Panc1 (cell line): ENCODE results near the gene PHLDB2. TPM values are rescaled to one million over a fixed set of nuclear protein-coding genes. Genes with fewer than 3 reads are reported as not detected.
A peak's percentile ranks its signal among the peaks of the same experiment; 100 is the strongest.

Experiments used
- ATAC-seq: fragments of 200-7000 bp; cut with Tn5 transposase; 2 replicates; pipeline ENCODE4 v1.9.1; 2020; ENCODE audit warnings: mild to moderate bottlenecking, moderate library complexity
- BruUV-seq: library from RNA; stranded (reverse); fragments of 400-500 nt; replicated peaks from 2 replicates; lab custom pipeline; 2021; lab: Mats Ljungman, UMichigan
- CTCF ChIA-PET: fragments of 300-600 bp; sonication (Branson Sonifier 250); formaldehyde crosslinking; loops from one replicate; lab custom pipeline; 2022; ENCODE audit warnings: antibody characterized with exemption; lab: Charles Lee
- POLR2A ChIA-PET: fragments of 300-600 bp; sonication (Branson Sonifier 250); formaldehyde crosslinking; loops from one replicate; lab custom pipeline; 2022; ENCODE audit warnings: antibody characterized with exemption; lab: Charles Lee
- DNase-seq: peaks from one replicate; pipeline ENCODE4 v3.0.0-alpha.2; 2010; ENCODE audit warnings: low read depth, low spot score
- H3K27ac ChIP-seq: 2 replicates; pipeline ENCODE4 v1.5.1; 2011; ENCODE audit warnings: mild to moderate bottlenecking, low read length, inconsistent platforms
- H3K27me3 ChIP-seq: fragments of 200-500 bp; sonication (Bioruptor generic); 2 replicates; pipeline ENCODE4 v1.6.0; 2014; ENCODE audit warnings: low read length, inconsistent platforms; ENCODE audit not compliant: control insufficient read depth, insufficient read depth
- H3K36me3 ChIP-seq: fragments of 200-500 bp; sonication (Bioruptor generic); 2 replicates; pipeline ENCODE4 v1.5.1; 2014; ENCODE audit warnings: inconsistent platforms, mild to moderate bottlenecking, low read length, moderate library complexity; ENCODE audit not compliant: control insufficient read depth, insufficient read depth
- H3K4me1 ChIP-seq: 2 replicates; pipeline ENCODE4 v1.5.1; 2011; ENCODE audit warnings: inconsistent platforms, mild to moderate bottlenecking, low read length, moderate library complexity; ENCODE audit not compliant: control insufficient read depth, insufficient read depth
- H3K4me3 ChIP-seq, 2 experiments: 2 replicates each; pipeline ENCODE4 v1.5.1; 2011 to 2012; ENCODE audit warnings: low read depth in 2 of 2, low read length in 2 of 2, mild to moderate bottlenecking in 2 of 2, inconsistent platforms in 1 of 2, moderate library complexity in 1 of 2
- H3K9me3 ChIP-seq: fragments of 200-500 bp; sonication (Bioruptor generic); 2 replicates; pipeline ENCODE4 v1.5.1; 2014; ENCODE audit warnings: low read depth, mild to moderate bottlenecking, inconsistent platforms, low read length, moderate library complexity; ENCODE audit not compliant: control insufficient read depth, insufficient read depth
- CTCF ChIP-seq: fragments of 450-650 bp; IDR thresholded peaks from 2 replicates; pipeline ENCODE4 v1.5.1; 2017; ENCODE audit warnings: mild to moderate bottlenecking
- POLR2AphosphoS5 ChIP-seq: IDR thresholded peaks from 2 replicates; pipeline ENCODE4 v1.6.1; 2012; ENCODE audit warnings: mild to moderate bottlenecking, low read depth, low read length, moderate library complexity
- REST ChIP-seq, 2 experiments: IDR thresholded peaks; 2 replicates each; pipeline ENCODE4 v1.6.1; 2011 to 2012; ENCODE audit warnings: low read depth in 2 of 2, control low read depth in 1 of 2, low read length in 1 of 2, mild to moderate bottlenecking in 1 of 2, moderate library complexity in 1 of 2; ENCODE audit not compliant: insufficient read depth in 1 of 2
- SIN3A ChIP-seq: IDR thresholded peaks from 2 replicates; pipeline ENCODE4 v1.6.1; 2012; ENCODE audit warnings: low read depth, mild to moderate bottlenecking, low read length, moderate library complexity, borderline replicate concordance; ENCODE audit not compliant: insufficient read depth
- TCF7L2 ChIP-seq: IDR thresholded peaks from 2 replicates; pipeline ENCODE4 v1.6.1; 2011; ENCODE audit warnings: mild to moderate bottlenecking, low read depth, low read length, inconsistent platforms
- in situ Hi-C: cut with HindIII; loops from 2 replicates; pipeline ENCODE4 v1.10.0; 2016; ENCODE audit warnings: low sequenced_read_pairs, low pct_unique_long_range_greater_than_20kb
- intact Hi-C: fragments of 100-400 bp; cut with micrococcal nuclease; formaldehyde crosslinking; loops from one replicate; pipeline ENCODE4 v1.10.0; 2022; ENCODE audit not compliant: unreplicated experiment
- total RNA-seq: library from RNA; stranded (reverse); gene quantifications from one replicate; pipeline ENCODE4 v1.2.1, GENCODE V29; 2021; ENCODE audit not compliant: unreplicated experiment

Gene PHLDB2
- total RNA-seq, 1 experiment from 2014 or later, result 11.3 TPM

GRCh38 chr3:111978583-111979433, 119.7 kb downstream of the PHLDB2 start, which contains the start of gene ABHD10:
Gene ABHD10, plus strand, starts transcription at chr3:111979026. Its CDS starts 36 bp downstream, at chr3:111979062.
- CTCF ChIA-PET, result interaction anchor here (0.7 to 1.7 kb wide), 7 partner anchors 11 to 310 kb away, joined by 3 to 11 read pairs (median 4); partner anchors contain the start of gene PHLDB2
- intact Hi-C loops, result no loop called here
- Histone ChIP-seq H3K4me1 (peaks cover 11% of the 10 kb centered on the region; the same call in 1 of the 2 replicates), H3K9me3 (no peaks in the 10 kb centered on the region), H3K27me3 (peaks cover 10% of the 10 kb centered on the region; the same call in 1 of the 2 replicates), H3K4me3 (peak within 1 kb of the TSS; percentile 74 to 88), H3K36me3 (peaks cover 15% of the 10 kb centered on the region), H3K27ac (peak within 1 kb of the TSS; percentile 87)
- BruUV-seq, result no TSS peak
- no peak for TF ChIP-seq REST (IDR thresholded peaks at IDR 0.05; ENCODE audit: insufficient read depth in 1 of 2, low read depth in 2 of 2, low read length in 1 of 2)
- peak; percentile 97 for TF ChIP-seq POLR2AphosphoS5
- no peak for TF ChIP-seq CTCF
- 0 out of 2 replicates have a peak, but pooled peaks have one; percentile 71 for TF ChIP-seq TCF7L2
- POLR2A ChIA-PET, result interaction anchor here (0.5 to 1.0 kb wide), 3 partner anchors 24 to 1646 kb away, joined by 3 to 5 read pairs (median 5); a partner anchor contains a TSS
- DNase-seq (peak; percentile 94), ATAC-seq (peak; percentile 99)
- in situ Hi-C loops, result no loop called here

DNA sequence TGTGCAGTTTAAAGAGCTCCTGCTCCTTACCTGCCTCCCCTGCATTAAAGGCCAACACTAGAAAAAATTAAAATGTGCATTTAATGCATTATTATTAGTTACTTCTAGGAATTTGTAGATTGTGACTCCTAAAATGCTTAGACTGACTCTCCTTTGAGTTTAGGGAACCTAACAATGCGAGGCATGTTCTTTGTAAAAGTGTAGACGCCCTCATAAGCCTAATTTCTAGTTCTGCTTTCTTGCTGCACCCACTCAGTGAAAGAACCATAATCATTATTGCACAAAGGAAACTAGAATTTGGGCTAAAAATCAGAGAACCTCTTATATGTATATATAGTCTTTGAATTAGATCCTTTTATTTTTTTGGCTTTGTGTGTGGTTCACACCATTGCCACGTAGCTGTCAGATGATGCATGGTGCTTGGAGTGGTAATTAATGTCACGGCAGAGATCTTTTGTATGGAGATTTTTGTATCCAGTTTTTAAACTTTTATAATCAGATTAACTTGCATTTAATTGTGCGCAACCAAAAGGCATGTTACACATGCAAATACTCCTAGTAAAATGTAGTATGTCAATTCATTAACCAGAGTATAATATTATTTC, 120.5 kb downstream of the PHLDB2 start:
- Histone ChIP-seq H3K4me1 (peaks cover 11% of the 10 kb centered on the region; the same call in 1 of the 2 replicates), H3K36me3 (peaks cover 15% of the 10 kb centered on the region), H3K9me3 (no peaks in the 10 kb centered on the region), H3K27me3 (peaks cover 10% of the 10 kb centered on the region; the same call in 1 of the 2 replicates), H3K4me3 (peak overlapping the region; percentile 74 to 88), H3K27ac (peak overlapping the region; percentile 87)
- intact Hi-C loops (no loop called here), in situ Hi-C loops (no loop called here)
- POLR2A ChIA-PET, result interaction anchor here (0.5 to 1.0 kb wide), 3 partner anchors 23 to 1645 kb away, joined by 3 to 5 read pairs (median 5); a partner anchor contains a TSS
- no TSS peak for BruUV-seq
- DNase-seq (no peak), ATAC-seq (no peak)
- CTCF ChIA-PET, result interaction anchor here (1.0 to 1.7 kb wide), 5 partner anchors 12 to 310 kb away, joined by 3 to 11 read pairs (median 4); no protein-coding TSS in a partner anchor
- TF ChIP-seq SIN3A (no peak), CTCF (no peak), POLR2AphosphoS5 (no peak), TCF7L2 (no peak), REST (IDR thresholded peaks at IDR 0.05; ENCODE audit: insufficient read depth in 1 of 2, low read depth in 2 of 2, low read length in 1 of 2) (no peak)
